Tibial nerve (tissue), 4 donors: ENCODE data around the gene ZNF644. TPM values are rescaled to one million over a fixed set of nuclear protein-coding genes. Genes with fewer than 3 reads are reported as not detected.
"Not testable (repeated sequence)": the region's sequence is repeated elsewhere in the genome, so short reads cannot be mapped to it uniquely, and the experiment has no call there.

Experiments
- DNase-seq, 2 donors: peaks; one replicate each; pipeline ENCODE4 v3.0.0-alpha.2; 2019; ENCODE audit warnings: low spot score in 2 of 2
- H3K27ac ChIP-seq, 4 donors: fragments of 200-600 bp; sonication (generic) in 3 of 4; one replicate each; pipeline ENCODE4 v1.5.1; 2017 to 2019; ENCODE audit warnings: mild to moderate bottlenecking in 1 of 4
- H3K27me3 ChIP-seq, 2 donors: fragments of 200-600 bp; sonication (generic) in 1 of 2; one replicate each; pipeline versions ENCODE4 v1.5.1 to v1.6.0; 2017 to 2019
- H3K36me3 ChIP-seq, 3 donors: fragments of 200-600 bp; sonication (generic); one replicate each; pipeline ENCODE4 v1.5.1; 2018 to 2019
- H3K4me1 ChIP-seq, 4 donors: fragments of 200-600 bp; sonication (generic) in 3 of 4; one replicate each; pipeline ENCODE4 v1.5.1; 2017 to 2019
- H3K4me3 ChIP-seq, 4 donors: fragments of 200-600 bp; sonication (generic) in 3 of 4; one replicate each; pipeline ENCODE4 v1.5.1; 2017 to 2019; ENCODE audit warnings: mild to moderate bottlenecking in 1 of 4, moderate library complexity in 1 of 4
- H3K9me3 ChIP-seq, 4 donors: fragments of 200-600 bp; sonication (generic) in 3 of 4; one replicate each; pipeline ENCODE4 v1.5.1; 2017 to 2019
- CTCF ChIP-seq, 5 experiments: fragments of 200-600 bp in 3 of 5; fragments of 450-650 bp in 2 of 5; sonication (generic) in 3 of 5; IDR thresholded peaks; one replicate each; pipeline ENCODE4 v1.5.1; 2016 to 2019; ENCODE audit warnings: antibody characterized with exemption in 5 of 5, mild to moderate bottlenecking in 3 of 5, moderate library complexity in 2 of 5
- EP300 ChIP-seq, 2 donors: sonication (generic); formaldehyde crosslinking; IDR thresholded peaks; one replicate each; pipeline ENCODE4 v1.6.1; 2017; ENCODE audit warnings: antibody characterized with exemption in 2 of 2, mild to moderate bottlenecking in 1 of 2
- POLR2A ChIP-seq, 2 donors: fragments of 450-650 bp; IDR thresholded peaks; one replicate each; pipeline ENCODE4 v1.6.1; 2017; ENCODE audit warnings: antibody characterized with exemption in 2 of 2, mild to moderate bottlenecking in 2 of 2, moderate library complexity in 2 of 2
- WGBS, 2 donors: methylation state at CpG; one replicate each; pipeline ENCODE4 v1.1.5; 2018; 5-methylcytosine and 5-hydroxymethylcytosine counted together
- total RNA-seq, 4 donors: library from RNA; depleted of rRNA; stranded (reverse); fragments of >200 nt; gene quantifications; one replicate each; pipeline ENCODE4 v1.1.0, GENCODE V29; 2016

The ZNF644 gene
- 10 to 100 TPM; 43.3 to 97.2 (median 70.8) TPM for total RNA-seq

DNA sequence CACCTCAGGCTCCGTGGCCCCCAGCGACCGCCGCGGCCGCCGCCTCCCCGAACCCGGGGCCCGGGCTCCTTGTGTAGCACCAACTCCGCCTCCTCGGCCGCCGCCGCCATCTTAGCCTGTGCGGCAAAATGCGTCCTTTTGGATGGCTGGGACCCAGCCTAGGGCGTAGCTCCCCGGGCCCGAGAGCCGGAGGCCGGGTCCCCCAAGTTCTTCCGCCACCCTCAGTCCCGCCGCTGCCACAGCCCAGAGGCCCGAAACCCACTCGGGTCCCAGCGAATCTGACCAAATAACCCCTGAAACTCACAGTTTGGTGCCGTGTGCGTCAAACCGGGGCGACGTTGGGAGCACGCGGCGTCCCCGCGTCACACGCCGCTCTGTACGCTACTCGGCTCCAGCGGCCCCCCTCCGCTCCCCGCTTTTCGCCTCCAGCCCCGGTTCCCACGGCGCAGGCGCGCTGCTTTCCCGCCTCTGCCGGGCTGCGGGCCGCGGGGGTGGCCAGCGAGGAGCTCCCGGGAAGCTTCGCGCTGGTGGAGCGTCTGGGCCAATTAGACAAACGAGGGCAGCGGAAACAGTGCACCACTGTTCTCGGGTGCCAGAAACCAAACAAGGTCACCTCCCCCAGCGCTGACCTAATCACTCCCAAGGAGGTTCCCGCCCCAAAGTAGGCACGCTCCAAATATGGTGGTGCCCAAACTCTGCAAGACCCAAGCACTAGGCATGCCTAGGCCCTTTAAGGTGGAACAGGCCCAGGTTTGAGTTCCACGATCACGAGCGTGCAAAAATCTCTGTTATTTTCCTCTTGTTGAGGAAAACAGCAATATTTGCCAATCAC is at the start of gene ZNF644:
TSS of gene ZNF644 (minus strand) at position 350 of the 832 bp plus-strand sequence. CDS start 39,682 bp downstream, outside the sequence.
- Histone ChIP-seq H3K27me3 (no peaks in the 10 kb centered on the region), H3K4me1 (peaks cover 0 to 53% (median 35%) of the 10 kb centered on the region in 4 donors), H3K27ac (peak within 1 kb of the TSS; percentile 99 to 100 (median 100)), H3K36me3 (no peaks in the 10 kb centered on the region), H3K9me3 (no peaks in the 10 kb centered on the region), H3K4me3 (peak within 1 kb of the TSS; percentile 88 to 98 (median 94))
- WGBS, 2 donors: 1 to 2% methylated on average over 30 to 40 of the region's 70 CpGs
- peak; percentile 83 for DNase-seq
- TF ChIP-seq POLR2A (IDR thresholded peaks at IDR 0.05): peak; percentile 90 to 91
- TF ChIP-seq CTCF (IDR thresholded peaks at IDR 0.05): peak in 2 of 5 experiments; percentile 27 to 43
- TF ChIP-seq EP300 (IDR thresholded peaks at IDR 0.05): peak; percentile 86 to 98

DNA sequence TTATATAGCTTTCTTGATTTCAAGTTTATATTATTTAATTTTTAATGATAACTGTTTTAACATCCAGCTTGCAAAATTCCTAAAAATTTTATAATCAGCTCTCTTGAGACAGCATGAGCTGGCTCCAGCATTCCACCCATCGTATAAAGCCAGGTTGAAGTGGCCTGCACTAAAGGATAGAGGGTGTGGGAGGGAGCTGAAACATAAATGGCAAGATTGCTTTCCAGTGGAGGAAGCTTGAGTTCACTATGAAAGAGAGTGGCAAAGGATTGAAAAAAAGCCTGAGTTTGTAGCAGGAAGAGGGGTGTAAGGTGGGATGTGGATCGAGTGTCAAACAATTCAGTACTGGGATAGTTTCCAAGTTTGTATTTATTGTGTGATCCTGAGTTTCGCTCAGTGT is 48.5 kb upstream of the ZNF644 start:
- Histone ChIP-seq H3K4me3 (peak overlapping the region in 2 of 4 donors; percentile 1 to 29), H3K27me3 (no peaks in the 10 kb centered on the region), H3K27ac (no peak overlapping the region), H3K4me1 (peaks cover 0 to 8% (median 0%) of the 10 kb centered on the region in 4 donors), H3K9me3 (no peaks in the 10 kb centered on the region), H3K36me3 (no peaks in the 10 kb centered on the region)
- no peak for DNase-seq
- TF ChIP-seq CTCF (IDR thresholded peaks at IDR 0.05) (no peak), POLR2A (IDR thresholded peaks at IDR 0.05) (no peak), EP300 (IDR thresholded peaks at IDR 0.05) (no peak)
- 10 to 13% methylated on average over 3 of the region's 3 CpGs for WGBS, 2 donors

- no peak for TF ChIP-seq POLR2A (IDR thresholded peaks at IDR 0.05)
- TF ChIP-seq CTCF (IDR thresholded peaks at IDR 0.05): no peak
- no peak for TF ChIP-seq EP300 (IDR thresholded peaks at IDR 0.05)
- Histone ChIP-seq H3K27me3 (no peaks in the 10 kb centered on the region), H3K27ac (no peak overlapping the region), H3K4me3 (no peak overlapping the region), H3K9me3 (no peaks in the 10 kb centered on the region), H3K36me3 (no peaks in the 10 kb centered on the region), H3K4me1 (peaks cover 0 to 8% (median 0%) of the 10 kb centered on the region in 4 donors)
- DNase-seq: no peak
- WGBS, 2 donors: 35 to 50% methylated on average over 1 of the region's 1 CpG
These were observed 44.7 kb upstream of the ZNF644 start for GRCh38 chr1:91066538-91066937.

DNA sequence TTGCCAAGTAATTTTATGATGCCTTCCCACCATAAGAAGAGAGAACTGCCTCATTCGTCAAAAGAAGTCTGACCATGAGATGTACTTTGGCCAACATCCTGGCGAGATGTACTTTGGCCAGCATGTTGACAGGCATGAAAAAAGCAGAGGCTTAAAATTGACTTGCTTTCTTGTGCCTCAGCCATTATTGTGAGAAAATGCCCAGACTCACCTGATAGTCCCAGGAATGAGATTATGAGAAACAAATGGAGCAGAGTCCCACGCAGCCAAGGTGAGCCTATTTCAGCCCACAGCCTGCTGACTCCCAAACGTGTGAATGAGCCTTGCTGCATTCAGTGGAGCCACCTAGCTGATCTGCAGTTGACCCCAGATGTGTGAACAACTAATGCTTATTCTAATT is 43.5 kb upstream of the ZNF644 start:
- H3K27me3 ChIP-seq: no peaks in the 10 kb centered on the region
- H3K36me3 ChIP-seq: no peaks in the 10 kb centered on the region
- TF ChIP-seq CTCF (IDR thresholded peaks at IDR 0.05) (no peak), POLR2A (IDR thresholded peaks at IDR 0.05) (no peak), EP300 (IDR thresholded peaks at IDR 0.05) (no peak)
- no peak overlapping the region for H3K27ac ChIP-seq
- H3K9me3 ChIP-seq: no peaks in the 10 kb centered on the region
- WGBS, 2 donors: 71 to 74% methylated on average over 4 of the region's 4 CpGs
- no peak overlapping the region for H3K4me3 ChIP-seq
- DNase-seq: no peak
- H3K4me1 ChIP-seq: peaks cover 0 to 4% (median 0%) of the 10 kb centered on the region in 4 donors

- 74 to 82% methylated on average over 5 of the region's 5 CpGs for WGBS, 2 donors
- not testable (repeated sequence) for H3K27ac ChIP-seq, H3K4me1 ChIP-seq, H3K27me3 ChIP-seq, DNase-seq, H3K36me3 ChIP-seq, H3K9me3 ChIP-seq, H3K4me3 ChIP-seq
These were observed 41.6 kb upstream of the ZNF644 start for GRCh38 chr1:91063403-91063802.
